Measurements from ENCODE around the gene GRID1. TPM values are rescaled to one million over a fixed set of nuclear protein-coding genes. Genes with fewer than 3 reads are reported as not detected.

GRID1 gene
- total and polyA plus RNA-seq, 9 of the 15 experiments (the other 6 are each of a cell fraction or from before 2014, with no cell fraction given): 0.01 to 7.2 (median 1.2) TPM

DNA sequence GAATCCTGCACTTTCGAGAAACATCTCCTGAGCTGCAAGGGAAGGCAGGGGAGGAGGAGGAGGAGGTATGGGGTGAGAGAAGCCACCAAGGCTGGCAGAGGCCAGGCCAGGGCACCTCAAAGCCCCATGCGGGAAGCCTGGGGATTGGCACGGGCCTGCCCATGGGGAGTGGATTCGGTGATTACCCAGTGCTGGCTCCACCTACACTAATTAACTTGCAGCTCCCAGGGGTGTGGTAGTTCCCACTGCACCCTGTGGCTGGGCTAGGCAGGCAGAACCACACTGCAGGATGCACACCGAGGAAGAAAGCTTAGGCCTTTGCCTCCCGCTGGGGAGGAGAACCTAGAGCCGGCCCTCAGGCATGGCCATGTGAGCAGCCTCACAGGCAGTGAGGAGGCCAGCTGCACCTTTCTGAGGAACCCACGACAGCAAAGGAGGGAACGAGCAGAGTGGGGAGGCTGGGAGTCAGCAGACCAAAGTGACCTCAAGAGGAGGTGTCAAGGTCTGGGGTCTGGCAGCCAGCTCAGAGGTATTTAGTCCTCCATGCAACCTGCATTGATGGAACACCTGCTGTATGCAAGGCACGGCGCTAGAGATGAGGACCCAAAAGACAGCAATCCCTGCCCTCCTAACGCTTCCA is 27.2 kb downstream of the GRID1 start:
- H2AFZ ChIP-seq (ENCODE audit: low read depth, low read length): no peak overlapping the region
- H3K9me3 ChIP-seq (replicated peaks; ENCODE audit: control insufficient read depth, insufficient read depth, low read depth, low read length): no peaks in the 10 kb centered on the region
- BruUV-seq (replicated peaks): no TSS peak
- no peak for TF ChIP-seq NR3C1 (CRISPR knock-in tag; IDR thresholded peaks at IDR 0.05)
- TF ChIP-seq PML (IDR thresholded peaks at IDR 0.05; ENCODE audit: low read length): no peak
- TF ChIP-seq RFX7 (CRISPR knock-in tag; IDR thresholded peaks at IDR 0.05): no peak
- TF ChIP-seq ZNF347 (CRISPR knock-in tag; IDR thresholded peaks at IDR 0.05; ENCODE audit: low read depth): no peak
- TF ChIP-seq L3MBTL2 (IDR thresholded peaks at IDR 0.05): no peak
- TF ChIP-seq, protein P1, sequence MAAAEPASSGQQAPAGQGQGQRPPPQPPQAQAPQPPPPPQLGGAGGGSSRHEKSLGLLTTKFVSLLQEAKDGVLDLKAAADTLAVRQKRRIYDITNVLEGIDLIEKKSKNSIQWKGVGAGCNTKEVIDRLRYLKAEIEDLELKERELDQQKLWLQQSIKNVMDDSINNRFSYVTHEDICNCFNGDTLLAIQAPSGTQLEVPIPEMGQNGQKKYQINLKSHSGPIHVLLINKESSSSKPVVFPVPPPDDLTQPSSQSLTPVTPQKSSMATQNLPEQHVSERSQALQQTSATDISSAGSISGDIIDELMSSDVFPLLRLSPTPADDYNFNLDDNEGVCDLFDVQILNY (CRISPR knock-in tag; IDR thresholded peaks at IDR 0.05): no peak
- no peak for TF ChIP-seq ZNF778 (CRISPR knock-in tag; IDR thresholded peaks at IDR 0.05)
- TF ChIP-seq ETV5 (CRISPR knock-in tag; IDR thresholded peaks at IDR 0.05; ENCODE audit: low read depth): no peak
- TF ChIP-seq TCF3 (CRISPR knock-in tag; IDR thresholded peaks at IDR 0.05): no peak
- TF ChIP-seq KLF13 (tag; IDR thresholded peaks at IDR 0.05; ENCODE audit: borderline replicate concordance, low read depth): no peak
- no peak for TF ChIP-seq ZNF324 (CRISPR knock-in tag; IDR thresholded peaks at IDR 0.05)
- no peak for TF ChIP-seq POLR2B (IDR thresholded peaks at IDR 0.05; ENCODE audit: low read depth, partially characterized antibody)
- no peak for TF ChIP-seq BDP1 (IDR thresholded peaks at IDR 0.05; ENCODE audit: insufficient read depth, insufficient read length)

More for the DNA sequence above, 27.2 kb downstream of the GRID1 start:
- H3K36me3 ChIP-seq (ENCODE audit: control insufficient read depth, insufficient read depth, low read length): no peaks in the 10 kb centered on the region
- no peak for FAIRE-seq
- no peaks in the 10 kb centered on the region for H4K20me1 ChIP-seq (replicated peaks; ENCODE audit: control insufficient read depth, insufficient read depth, low read length)
- H3K9ac ChIP-seq (ENCODE audit: insufficient read depth in 1 of 2, low read depth in 2 of 2, low read length in 2 of 2): no peak overlapping the region
- WGBS (ENCODE audit: insufficient coverage, low coverage, missing lambda C conversion rate): 0% methylated on average over 11 of the region's 12 CpGs
- ChIA-PET CTCF (ENCODE audit: low intra/inter-chr PET ratio) (no interaction called here), POLR2A (no interaction called here)
- no peaks in the 10 kb centered on the region for H3K79me2 ChIP-seq (ENCODE audit: control insufficient read depth, insufficient read depth, low read length)
- H3K4me1 ChIP-seq (replicated peaks in 1 of 2; ENCODE audit: control insufficient read depth in 2 of 2, insufficient read depth in 2 of 2, low read length in 2 of 2): no peaks in the 10 kb centered on the region; a peak in 1 of 5 replicates
- H3K9me1 ChIP-seq (ENCODE audit: control insufficient read depth, insufficient read depth, low read length): no peaks in the 10 kb centered on the region
- DNase-seq (ENCODE audit: extremely low read depth in 1 of 4, low spot score in 3 of 4): no peak
- no peak overlapping the region for H3K27ac ChIP-seq (ENCODE audit: extremely low read depth, low read depth, low read length)
- no peak for ATAC-seq
- H3K27me3 ChIP-seq (ENCODE audit: control insufficient read depth in 2 of 2, insufficient read depth in 2 of 2, low read length in 2 of 2): peaks cover 0 to 6% of the 10 kb centered on the region in 2 experiments; a peak in 1 of 5 replicates
- no peak overlapping the region for H3K4me2 ChIP-seq (ENCODE audit: insufficient read depth, low read length)
- in situ Hi-C loops (cut with MboI) (no loop called here), intact Hi-C loops (cut with micrococcal nuclease) (no loop called here)
- H3K4me3 ChIP-seq: no peak overlapping the region
